GM19397 (cell line): ENCODE results near the gene EPHA8.

Source experiments
- ATAC-seq: cut with Tn5 transposase; IDR thresholded peaks from one replicate; pipeline ENCODE4 v1.9.1; 2021; ENCODE audit warnings: mild to moderate bottlenecking, moderate library complexity; ENCODE audit not compliant: unreplicated experiment

Gene EPHA8

DNA sequence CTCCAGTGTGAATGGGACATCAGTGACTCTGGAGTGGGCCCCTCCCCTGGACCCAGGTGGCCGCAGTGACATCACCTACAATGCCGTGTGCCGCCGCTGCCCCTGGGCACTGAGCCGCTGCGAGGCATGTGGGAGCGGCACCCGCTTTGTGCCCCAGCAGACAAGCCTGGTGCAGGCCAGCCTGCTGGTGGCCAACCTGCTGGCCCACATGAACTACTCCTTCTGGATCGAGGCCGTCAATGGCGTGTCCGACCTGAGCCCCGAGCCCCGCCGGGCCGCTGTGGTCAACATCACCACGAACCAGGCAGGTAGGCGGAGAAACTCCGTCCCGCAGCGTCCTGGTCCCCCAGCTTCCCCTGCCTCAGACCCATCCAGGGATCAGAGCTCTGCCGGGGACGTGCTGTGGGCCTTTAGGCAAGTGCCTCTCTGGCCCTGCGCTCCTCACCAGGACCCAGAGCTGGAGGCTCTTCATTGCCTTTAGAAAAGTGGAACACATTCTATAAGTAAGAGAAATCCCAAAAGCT, 25.7 kb downstream of the EPHA8 start:
- no peak for ATAC-seq

DNA sequence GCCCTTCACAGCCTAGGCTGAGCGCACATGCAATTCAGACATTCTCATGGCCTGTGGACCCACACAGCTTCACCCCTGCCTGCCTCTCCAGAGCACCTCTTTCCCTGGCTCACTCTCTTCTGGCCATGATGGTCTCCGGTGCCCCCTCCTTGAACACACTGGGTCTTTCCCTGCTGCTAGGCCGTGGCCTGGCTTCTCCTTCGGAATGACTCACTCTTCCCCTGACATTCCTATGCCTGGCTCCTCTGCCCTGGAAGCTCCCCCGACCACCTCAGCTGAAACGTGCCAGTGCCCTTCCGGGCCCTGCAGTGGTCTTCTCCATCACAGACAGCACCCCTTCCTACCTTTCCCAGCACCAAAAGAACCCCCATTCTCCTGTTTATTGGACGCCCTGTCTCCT, 28.3 kb downstream of the EPHA8 start:
- no peak for ATAC-seq

DNA sequence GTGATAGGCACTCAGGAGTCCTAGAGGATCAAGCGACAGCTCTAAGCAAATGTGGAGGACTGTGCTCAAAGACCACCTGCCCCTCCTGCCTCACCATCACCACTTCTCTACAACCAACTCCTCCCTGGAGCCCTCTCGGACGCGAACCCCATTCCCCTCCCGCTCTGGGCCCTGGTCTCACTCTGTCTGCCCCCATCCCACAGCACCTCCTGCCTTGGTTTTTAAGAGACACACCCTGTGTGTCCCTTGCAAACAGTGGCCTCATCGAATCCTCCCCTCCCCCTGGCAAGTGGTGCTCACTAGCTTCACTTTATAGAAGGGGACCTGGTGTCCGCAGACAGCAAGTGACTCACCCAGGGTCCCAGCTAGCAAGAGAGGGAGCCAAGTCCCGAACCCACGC, 28.8 kb downstream of the EPHA8 start:
- ATAC-seq = no peak

DNA sequence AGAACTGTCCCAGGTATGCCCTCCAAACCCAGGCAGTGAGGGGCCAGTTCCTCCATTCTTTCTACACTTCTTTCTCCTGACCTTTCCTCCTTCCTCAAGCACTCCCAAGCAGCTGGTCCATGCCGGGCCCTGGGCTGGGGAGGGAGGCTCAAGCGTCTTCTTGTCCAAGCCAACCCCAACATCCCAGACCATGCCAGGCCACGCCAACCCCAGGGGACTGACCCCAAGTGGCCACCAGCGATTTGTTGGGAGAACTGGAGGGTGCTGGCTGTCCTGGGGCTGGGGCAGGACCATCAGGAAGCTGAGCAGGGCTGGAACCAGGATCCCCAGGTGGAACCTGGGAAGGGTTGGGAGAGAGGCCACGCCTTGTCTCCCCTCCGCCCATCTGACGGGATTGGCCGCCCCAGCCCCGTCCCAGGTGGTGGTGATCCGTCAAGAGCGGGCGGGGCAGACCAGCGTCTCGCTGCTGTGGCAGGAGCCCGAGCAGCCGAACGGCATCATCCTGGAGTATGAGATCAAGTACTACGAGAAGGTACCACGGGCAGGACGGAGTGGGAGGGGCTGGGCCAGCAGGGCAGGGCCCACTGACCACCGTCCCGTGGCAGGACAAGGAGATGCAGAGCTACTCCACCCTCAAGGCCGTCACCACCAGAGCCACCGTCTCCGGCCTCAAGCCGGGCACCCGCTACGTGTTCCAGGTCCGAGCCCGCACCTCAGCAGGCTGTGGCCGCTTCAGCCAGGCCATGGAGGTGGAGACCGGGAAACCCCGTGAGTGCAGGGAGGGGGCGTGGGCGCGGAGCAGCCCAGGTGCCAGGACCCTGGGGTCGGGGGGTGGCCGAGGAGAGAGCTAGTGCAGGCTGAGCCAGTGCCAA, 29.9 kb downstream of the EPHA8 start:
- ATAC-seq = no peak

DNA sequence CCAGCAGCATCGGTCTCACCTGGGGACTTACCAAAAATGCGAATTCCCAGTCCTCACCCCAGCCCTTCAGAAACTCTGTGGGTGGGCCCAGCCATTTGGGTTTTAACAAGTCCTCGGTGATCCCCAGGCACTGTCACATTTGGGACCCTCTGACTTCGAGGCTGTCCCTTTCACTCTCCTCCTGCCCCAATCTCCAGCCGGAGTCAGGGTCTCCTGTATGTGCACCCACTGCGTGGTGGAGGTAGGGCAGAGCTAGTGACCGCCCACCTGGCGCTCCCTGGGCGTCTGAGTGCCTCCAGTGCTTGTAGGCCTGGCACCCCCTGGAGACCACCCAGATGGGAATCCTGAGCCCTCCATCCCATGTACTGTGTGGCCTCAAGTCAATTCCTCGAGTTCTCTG, 31.1 kb downstream of the EPHA8 start:
- ATAC-seq = no peak

DNA sequence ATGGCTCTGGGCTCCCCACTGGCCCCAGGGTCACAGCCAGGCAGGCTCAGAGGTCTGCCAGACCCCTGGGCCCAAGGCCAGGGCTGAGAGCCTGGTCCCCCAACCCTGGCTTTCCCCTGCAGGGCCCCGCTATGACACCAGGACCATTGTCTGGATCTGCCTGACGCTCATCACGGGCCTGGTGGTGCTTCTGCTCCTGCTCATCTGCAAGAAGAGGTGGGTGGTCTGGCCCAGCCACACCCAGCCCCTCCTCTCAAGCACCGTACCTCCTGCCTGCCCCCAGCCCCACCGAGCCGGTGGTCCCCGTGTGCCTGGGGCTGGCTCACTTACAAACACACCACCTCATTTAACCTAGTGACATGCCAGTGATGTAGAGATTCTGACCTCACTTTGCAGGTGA, 31.8 kb downstream of the EPHA8 start:
- no peak for ATAC-seq

DNA sequence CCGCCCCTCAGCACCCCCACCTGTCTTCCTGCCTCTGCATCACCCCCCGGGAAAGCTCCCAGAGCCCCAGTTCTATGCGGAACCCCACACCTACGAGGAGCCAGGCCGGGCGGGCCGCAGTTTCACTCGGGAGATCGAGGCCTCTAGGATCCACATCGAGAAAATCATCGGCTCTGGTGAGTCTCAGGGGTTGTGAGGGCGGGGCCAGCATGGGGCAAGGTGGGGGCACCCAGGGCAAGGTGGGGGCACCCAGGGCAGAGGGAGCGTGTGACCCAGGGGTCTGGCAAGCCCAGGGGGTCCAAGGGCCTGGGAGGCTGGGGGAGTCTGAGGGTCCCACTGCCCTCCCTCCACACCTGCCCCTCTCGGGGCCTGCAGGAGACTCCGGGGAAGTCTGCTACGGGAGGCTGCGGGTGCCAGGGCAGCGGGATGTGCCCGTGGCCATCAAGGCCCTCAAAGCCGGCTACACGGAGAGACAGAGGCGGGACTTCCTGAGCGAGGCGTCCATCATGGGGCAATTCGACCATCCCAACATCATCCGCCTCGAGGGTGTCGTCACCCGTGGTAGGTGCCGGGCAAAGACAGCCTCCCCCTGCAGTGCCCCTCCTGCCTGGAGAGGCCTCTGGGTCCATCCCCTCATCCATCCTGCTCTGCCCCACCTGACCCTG, 34.1 kb downstream of the EPHA8 start:
- ATAC-seq = no peak

DNA sequence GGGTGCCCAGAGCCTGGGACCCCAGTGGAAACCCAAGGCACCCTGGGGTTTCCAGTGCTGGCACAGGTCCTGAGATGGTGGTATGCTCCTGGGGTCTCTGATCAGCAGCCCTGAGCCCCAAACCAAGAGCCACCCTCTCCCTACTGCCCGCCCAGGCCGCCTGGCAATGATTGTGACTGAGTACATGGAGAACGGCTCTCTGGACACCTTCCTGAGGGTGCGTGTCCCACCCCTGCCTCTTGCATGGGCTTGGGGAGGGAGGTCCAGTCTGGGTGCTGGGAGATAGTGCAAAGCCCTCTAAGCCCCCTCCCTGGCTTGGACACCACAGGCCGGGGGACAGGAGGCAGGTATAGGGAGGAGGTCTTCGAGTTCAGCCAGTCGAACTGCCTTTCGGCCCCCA, 34.7 kb downstream of the EPHA8 start:
- no peak for ATAC-seq

DNA sequence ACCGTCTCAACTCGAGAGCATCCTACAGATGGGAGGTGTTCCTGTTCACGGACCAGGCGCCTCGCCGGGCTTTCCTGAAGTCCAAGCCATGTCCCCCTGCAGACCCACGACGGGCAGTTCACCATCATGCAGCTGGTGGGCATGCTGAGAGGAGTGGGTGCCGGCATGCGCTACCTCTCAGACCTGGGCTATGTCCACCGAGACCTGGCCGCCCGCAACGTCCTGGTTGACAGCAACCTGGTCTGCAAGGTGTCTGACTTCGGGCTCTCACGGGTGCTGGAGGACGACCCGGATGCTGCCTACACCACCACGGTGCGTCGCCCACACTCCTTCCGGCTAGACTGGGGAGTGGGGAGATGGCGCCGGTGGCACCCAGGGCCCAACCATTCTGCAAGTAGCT, 35.4 kb downstream of the EPHA8 start:
- no peak for ATAC-seq

DNA sequence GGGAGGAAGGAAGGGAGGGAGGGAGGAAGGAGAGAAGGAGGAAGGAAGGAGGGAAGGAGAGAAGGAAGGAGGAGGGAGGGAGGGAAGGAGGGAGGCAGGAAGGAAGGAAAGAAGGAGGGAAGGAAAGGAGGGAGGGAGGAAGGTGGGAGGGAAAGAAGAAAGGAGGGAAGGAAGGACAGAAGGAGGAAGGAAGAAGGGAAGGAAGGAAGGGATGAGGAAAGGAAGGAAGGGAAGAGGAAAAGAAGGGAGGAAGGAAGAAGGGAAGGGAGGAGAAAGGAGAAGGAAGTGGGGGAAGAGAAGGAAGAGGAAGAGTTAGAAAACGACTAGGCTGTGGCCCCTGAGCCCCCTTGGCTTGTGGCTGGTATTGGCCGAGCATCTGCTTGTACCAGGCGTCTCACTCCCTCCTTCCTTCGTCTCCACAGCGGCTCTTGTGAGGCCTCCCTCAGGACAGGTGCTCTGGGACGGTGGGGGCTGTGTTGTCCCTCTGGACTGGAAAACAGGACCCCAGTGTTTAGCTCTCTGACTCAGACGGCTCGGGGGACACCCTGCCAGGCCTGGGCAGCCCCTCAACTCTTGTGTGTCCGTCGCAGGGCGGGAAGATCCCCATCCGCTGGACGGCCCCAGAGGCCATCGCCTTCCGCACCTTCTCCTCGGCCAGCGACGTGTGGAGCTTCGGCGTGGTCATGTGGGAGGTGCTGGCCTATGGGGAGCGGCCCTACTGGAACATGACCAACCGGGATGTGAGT, 37.0 kb downstream of the EPHA8 start:
- ATAC-seq = no peak

DNA sequence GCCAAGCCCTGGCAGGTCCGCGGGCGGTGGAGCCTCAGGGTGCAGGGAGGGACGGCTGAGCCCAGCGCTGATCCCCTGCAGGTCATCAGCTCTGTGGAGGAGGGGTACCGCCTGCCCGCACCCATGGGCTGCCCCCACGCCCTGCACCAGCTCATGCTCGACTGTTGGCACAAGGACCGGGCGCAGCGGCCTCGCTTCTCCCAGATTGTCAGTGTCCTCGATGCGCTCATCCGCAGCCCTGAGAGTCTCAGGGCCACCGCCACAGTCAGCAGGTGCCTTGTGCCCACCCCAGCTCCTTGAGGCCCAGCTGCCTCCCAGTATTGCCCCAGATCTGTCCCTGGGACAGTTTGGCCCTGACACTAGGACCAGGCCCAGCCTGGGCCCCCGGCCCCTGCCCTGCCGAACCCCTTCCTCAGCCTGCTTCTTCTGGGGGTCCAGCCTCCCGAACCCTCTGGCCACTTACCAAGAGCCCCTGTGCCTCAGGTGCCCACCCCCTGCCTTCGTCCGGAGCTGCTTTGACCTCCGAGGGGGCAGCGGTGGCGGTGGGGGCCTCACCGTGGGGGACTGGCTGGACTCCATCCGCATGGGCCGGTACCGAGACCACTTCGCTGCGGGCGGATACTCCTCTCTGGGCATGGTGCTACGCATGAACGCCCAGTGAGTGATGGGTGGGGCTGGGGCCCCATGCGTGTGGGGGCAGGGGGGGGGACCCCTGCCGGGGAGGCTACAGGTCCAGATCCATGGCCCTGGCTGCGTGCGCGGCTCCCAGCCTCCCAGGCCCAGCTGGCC, 37.7 kb downstream of the EPHA8 start:
- ATAC-seq = no peak

DNA sequence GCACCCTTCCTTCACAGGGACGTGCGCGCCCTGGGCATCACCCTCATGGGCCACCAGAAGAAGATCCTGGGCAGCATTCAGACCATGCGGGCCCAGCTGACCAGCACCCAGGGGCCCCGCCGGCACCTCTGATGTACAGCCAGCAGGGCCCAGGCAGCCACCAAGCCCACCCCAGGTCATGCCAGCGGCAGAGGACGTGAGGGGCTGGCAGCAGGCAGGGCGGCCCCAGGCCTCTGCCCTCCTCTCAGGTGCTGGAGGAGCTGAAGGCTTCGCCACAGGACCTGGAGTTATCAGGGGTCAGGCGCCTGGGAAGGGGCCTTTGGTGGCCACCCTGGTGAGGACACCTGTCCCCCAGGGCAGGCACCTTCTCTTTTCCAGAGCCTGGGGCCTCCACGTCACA, 38.3 kb downstream of the EPHA8 start:
- no peak for ATAC-seq

DNA sequence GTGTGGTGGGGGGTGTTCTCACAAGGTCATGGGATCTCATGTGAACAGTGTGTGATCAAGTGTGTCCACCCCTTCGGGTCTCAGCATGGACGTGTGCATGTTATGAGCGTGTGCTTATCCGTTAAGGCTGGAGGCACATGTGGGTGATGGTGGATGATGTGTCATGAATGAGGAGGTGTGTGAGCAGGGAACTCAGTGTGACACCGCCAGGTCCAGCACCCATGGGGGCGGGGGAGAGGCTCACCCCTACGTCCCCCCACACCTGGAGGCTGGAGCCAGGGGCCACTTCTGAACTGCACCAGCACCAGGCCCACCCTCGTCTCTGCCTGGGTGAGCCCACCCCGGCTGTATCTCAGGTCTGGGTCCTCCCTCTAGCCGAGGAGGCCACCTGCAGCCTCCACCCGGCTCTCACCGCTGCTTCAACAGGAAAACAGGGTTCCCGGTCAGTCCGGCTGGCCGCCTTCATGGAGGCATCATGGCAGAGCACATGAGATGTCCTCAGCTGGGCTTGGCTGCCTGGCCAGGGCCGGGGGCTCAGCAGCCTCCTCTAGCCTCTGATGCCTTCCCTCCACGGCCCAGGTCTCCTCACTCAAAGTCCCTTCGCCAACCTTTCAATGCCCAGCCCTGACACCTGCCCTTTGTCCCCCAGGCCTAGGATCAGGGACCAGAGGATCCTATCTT, 38.9 kb downstream of the EPHA8 start:
- ATAC-seq = no peak

DNA sequence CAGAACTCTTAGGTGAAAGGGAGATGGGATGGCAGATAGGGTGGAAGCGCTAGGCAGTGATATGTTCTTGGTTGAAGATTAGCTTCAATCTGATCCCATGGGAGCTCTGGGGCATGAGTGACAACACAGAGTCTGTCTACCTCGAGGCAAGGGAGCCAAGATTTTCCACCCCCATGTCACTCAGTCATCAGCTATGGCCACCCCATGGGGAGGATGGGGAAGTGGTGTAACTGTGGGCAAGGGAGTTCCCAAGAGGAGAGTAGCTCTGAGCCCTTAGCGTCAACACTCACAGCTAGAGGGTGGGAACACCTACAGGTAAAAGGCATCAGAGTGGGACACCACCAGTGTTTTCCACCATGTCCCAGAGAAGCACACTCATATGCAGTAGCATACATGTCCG, 42.9 kb downstream of the EPHA8 start:
- no peak for ATAC-seq

DNA sequence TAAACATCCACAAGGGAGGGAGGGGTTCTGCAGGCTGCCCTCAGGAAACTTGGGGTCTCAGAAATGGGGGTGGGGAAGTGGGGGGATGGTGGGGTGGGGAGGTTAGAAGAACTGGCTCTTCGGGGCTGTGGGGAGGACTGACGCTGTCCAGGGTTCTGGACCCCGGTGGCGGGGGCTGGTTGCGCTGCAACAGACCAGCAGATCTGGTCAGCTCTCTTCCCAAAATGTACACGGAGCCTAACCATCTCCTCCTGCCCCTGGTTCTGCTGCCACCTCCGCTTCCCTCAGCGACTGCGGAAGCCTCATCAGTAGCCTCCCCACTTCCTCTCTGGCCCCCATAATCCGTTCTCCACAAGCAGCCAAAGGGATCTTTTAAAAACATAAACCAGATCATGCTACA, 43.9 kb downstream of the EPHA8 start:
- no peak for ATAC-seq

DNA sequence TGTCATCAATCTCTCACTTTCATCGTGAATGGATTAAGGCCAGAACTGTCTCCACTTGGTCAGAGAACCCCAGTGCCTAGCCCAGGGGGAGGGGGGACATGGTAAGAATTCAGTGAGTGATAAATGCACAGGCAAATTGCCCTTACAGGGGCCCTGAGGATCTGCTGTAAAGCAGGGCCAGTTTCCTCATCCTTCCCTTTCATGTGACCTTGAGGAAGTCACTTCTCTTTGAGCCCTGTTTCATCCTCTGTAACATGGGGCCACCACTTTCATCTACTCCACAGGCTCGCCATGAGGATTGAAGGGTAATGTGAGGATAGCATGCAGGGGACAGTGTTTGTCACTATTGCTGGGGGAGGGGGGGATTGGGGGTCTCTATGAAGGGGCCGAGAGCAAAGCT, 45.1 kb downstream of the EPHA8 start:
- ATAC-seq = no peak

DNA sequence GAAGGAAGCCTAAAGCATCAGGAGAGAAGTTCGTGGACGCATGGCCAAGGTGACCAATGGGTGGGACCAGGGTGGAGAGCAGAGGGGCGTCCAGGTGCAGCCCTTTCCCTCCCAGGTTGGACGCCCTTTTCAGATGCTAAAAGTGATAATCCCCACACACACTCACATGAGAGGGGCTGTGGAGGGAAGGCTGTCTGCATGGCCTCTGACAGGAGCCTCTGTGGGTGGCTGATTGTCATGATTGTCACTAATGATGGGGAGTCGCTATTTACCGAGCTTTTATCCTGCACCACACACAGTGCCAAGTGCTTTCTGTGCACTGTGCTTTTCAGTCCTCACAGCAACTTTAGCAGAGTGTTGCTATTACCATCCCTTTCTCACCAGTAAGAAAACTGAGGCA, 46.0 kb downstream of the EPHA8 start:
- ATAC-seq = no peak

DNA sequence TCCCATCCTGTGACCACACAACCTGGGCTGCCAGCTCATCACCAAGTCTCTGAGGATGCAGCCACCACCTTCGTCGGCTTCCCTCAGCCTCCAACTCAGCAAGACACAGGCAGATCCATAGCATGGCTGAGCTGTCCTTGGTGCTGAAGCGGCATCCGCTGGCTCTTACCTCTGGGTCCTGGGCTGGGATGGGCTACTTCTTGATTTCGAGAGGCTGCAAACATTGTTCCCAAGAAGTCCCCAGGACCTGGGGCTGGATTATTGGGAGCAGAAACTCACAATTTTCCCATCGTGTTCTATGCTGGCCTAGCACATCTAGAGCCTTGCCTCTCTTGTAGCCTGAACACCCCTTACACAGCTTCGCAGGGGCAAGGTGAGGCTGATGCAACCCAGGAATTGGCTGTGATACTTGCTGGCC, 48.2 kb downstream of the EPHA8 start:
- no peak for ATAC-seq

DNA sequence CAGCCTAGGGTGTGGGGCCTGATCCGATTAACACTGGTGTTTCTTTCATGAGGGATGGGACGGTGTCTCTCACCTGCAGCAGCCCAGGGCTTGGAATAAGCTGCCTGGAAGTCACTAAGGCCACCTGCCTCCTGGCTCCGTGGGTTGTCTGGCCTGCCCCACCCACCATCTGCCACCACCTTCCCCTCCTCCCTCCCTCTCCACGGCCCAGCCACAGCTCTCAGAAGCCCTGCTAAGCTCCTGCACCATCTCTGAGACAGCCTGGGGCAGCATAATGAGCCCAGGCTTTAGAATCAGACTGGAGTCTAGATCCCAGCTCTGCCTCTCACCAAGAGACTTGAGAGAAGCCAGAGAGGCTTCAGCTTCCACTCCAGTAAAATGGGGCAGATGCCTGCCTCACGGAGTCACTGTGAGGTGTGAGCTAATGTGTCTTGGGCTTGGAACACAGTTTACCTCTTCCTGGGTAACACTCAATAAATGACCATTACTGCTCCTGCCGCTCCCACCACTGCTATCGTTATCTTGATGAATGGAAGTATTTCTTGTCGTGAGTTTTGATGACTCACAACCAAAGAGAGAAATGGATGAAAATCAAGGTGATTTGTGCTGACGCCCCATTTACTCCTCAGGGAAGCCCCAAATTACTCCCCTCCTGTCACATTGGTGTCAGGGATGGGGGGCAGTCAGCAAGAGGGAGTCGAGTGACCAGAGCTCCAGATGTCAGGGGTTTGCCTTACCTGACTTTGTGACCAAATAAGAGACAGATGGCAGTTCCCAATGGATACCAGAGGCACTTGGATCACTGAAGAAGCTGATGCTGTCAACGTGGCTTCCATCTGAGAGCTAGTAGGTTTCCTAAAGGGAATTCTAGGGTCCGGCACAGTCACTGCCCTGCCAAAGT, 49.6 kb downstream of the EPHA8 start:
- no peak for ATAC-seq
